Skin epidermis (tissue), 12 donors: ENCODE measurements around the gene SLC29A1.

Experiments
- H3K27ac ChIP-seq, 21 experiments: fragments of 200-600 bp; sonication (generic) in 11 of 21; one replicate each; pipeline ENCODE4 v1.5.0; 2020; ENCODE audit warnings: mild to moderate bottlenecking in 3 of 21, inconsistent platforms in 2 of 21, moderate library complexity in 2 of 21
- H3K4me3 ChIP-seq, 7 experiments: fragments of 200-600 bp; sonication (generic) in 2 of 7; one replicate each; pipeline ENCODE4 v1.5.0; 2020; ENCODE audit warnings: inconsistent platforms in 2 of 7, mild to moderate bottlenecking in 2 of 7, moderate library complexity in 1 of 7

The SLC29A1 gene

GRCh38 chr6:44260451-44261297, 37.3 kb downstream of the SLC29A1 start:
- Histone ChIP-seq H3K27ac (peak overlapping the region in 1 of 21 experiments; percentile 9), H3K4me3 (no peak overlapping the region)

DNA sequence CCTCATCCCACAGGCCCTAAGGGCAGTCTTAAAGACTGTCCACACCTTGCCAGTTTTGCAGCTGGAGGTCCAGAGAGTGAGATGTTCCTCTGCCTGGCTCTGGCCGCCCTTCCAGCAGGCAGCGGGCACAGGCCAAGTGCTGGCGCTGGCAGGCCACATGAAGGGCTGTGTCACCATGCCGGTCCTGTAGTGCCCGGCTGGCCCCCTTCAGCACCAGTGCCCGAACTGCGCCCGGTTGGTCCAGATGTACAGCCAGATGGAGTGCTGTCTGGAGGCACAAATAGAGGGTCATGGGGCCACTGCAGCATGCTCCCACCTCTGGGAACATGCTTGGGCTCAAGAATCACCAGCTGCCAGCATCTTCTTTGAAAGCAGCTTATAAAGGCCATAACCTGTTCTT, 38.2 kb downstream of the SLC29A1 start:
- H3K4me3 ChIP-seq: no peak overlapping the region
- H3K27ac ChIP-seq: peak overlapping the region in 2 of 21 experiments; percentile 89 to 97

DNA sequence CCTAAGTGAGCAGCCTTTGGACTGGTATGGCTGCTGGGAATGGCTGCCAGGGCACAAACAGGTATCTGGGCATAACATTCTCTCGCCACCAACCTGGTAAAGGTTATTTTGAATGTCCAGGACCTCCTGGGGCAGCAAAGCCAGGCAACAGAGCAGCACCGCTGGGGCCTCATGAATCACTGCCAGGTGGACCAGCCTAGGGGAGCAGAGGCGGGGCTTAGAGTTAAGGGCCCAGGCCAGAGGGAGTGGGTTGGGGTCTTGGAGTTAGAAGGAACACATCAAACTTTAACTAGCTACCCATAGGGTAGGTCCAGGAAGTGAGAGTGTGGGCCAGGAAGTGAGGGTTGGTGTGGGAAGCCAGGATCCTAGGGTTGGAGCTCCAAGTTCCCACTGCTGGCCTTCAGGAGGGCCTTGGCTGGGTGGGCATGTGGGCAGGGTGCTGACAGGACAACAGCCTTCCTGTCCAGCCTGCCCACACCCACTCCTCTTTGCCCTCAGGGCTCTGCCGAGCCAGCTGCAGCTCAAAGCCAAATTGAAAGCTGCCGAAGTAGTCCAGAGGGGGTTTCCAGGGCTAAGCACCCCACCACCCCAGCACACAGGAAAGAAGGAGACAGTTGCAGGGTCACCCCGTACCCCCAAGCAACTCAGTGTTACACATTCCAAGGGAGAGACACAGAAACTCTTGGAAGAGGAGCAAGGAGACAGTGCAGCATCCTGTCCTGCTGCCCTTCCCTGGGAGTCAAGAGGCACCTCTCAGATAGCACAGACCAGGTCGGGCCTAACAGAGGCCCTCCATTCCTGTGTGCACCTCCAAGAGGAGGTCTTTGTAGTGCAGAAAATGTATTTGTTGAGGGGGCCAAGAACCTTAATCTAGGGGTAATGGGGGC, 39.3 kb downstream of the SLC29A1 start:
- peak overlapping the region; percentile 20 to 97 (median 76) for H3K4me3 ChIP-seq
- peak overlapping the region in 20 of 21 experiments; percentile 23 to 97 (median 86) for H3K27ac ChIP-seq

GRCh38 chr6:44263354-44264100, 40.1 kb downstream of the SLC29A1 start:
- peak overlapping the region; percentile 60 to 97 (median 92) for H3K4me3 ChIP-seq
- H3K27ac ChIP-seq: peak overlapping the region in 20 of 21 experiments; percentile 26 to 97 (median 86)

GRCh38 chr6:44264154-44265006, 41.0 kb downstream of the SLC29A1 start:
- Histone ChIP-seq H3K27ac (peak overlapping the region in 19 of 21 experiments; percentile 71 to 97 (median 88)), H3K4me3 (peak overlapping the region; percentile 60 to 97 (median 92))

- peak within 1 kb of the TSS; percentile 60 to 97 (median 92) for H3K4me3 ChIP-seq
- H3K27ac ChIP-seq: peak within 1 kb of the TSS; percentile 31 to 97 (median 87)
Observed at GRCh38 chr6:44265007-44265721, 41.8 kb downstream of the SLC29A1 start, which contains the start of gene NFKBIE. Gene NFKBIE, minus strand, starts transcription at chr6:44265551. Its CDS starts 205 bp downstream, at chr6:44265346.

- Histone ChIP-seq H3K27ac (peak overlapping the region in 12 of 21 experiments; percentile 55 to 97 (median 88)), H3K4me3 (peak overlapping the region; percentile 60 to 97 (median 92))
Observed at GRCh38 chr6:44265722-44266233, 42.4 kb downstream of the SLC29A1 start.

DNA sequence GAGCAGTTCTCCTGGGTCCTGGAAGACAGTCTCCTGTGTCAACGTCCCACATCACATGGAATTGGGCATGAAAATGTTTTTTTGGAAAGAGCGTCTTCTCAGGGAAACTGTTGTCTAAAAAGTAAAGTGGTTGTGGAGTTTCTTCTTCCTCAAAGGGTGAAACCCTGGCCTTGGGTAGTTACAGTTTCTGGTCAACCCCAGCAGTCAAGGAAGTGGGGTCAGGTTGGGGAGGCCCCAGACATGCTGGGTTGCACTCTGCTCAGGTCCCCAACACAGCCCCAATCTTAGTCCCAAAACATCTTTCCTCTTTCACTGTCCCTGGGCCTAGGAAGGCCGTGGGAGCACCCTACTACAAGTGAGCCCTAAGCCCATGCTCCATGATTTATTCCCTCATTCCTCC, 43.0 kb downstream of the SLC29A1 start:
- no peak overlapping the region for H3K4me3 ChIP-seq
- H3K27ac ChIP-seq: peak overlapping the region in 1 of 21 experiments; percentile 64

- Histone ChIP-seq H3K27ac (no peak overlapping the region), H3K4me3 (no peak overlapping the region)
Observed at GRCh38 chr6:44267252-44267651, 43.9 kb downstream of the SLC29A1 start.

- Histone ChIP-seq H3K27ac (no peak overlapping the region), H3K4me3 (no peak overlapping the region)
Observed at GRCh38 chr6:44268095-44268628, 44.8 kb downstream of the SLC29A1 start.

DNA sequence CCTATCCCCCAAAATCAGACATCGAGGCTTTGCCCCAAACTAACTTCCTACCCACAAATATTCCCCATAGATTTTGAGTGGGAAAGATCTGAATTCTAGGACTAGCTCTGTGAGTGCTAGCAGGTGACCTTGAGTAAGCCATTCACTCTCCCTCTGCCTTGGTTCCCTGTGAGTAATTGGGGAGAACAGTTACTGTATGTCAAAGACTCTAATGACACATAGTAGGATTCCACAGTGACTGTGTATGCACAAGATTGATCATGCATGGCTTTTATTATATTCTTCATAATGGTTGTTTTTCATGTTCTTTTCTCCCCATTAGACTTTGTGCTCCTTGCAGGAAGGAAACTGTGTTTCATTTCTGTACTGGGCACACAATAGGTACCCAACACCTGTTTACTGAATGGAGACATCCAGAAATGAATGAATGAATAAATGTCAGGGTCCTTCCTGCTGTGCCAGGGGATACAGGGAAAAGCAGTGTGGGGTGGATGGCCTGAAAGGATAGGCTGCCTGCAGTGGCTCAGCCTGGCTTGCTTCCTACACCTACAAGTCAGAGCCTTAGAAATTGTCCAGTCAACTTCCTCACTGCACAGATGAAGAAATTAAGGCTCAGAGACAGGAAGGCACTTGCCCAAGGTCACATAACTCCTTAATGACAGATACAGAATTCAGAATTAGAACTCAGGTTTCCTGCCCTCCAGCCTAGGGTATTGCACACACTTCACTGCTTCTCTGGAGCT, 46.0 kb downstream of the SLC29A1 start:
- H3K4me3 ChIP-seq: no peak overlapping the region
- no peak overlapping the region for H3K27ac ChIP-seq

GRCh38 chr6:44269921-44270525, 46.6 kb downstream of the SLC29A1 start, which contains the start of gene TMEM151B:
Gene TMEM151B, plus strand, starts transcription at chr6:44270450. Its CDS starts 293 bp downstream, at chr6:44270743.
- H3K4me3 ChIP-seq: peak within 1 kb of the TSS in 5 of 7 experiments; percentile 17 to 44 (median 25)
- H3K27ac ChIP-seq: no peak within 1 kb of the TSS

DNA sequence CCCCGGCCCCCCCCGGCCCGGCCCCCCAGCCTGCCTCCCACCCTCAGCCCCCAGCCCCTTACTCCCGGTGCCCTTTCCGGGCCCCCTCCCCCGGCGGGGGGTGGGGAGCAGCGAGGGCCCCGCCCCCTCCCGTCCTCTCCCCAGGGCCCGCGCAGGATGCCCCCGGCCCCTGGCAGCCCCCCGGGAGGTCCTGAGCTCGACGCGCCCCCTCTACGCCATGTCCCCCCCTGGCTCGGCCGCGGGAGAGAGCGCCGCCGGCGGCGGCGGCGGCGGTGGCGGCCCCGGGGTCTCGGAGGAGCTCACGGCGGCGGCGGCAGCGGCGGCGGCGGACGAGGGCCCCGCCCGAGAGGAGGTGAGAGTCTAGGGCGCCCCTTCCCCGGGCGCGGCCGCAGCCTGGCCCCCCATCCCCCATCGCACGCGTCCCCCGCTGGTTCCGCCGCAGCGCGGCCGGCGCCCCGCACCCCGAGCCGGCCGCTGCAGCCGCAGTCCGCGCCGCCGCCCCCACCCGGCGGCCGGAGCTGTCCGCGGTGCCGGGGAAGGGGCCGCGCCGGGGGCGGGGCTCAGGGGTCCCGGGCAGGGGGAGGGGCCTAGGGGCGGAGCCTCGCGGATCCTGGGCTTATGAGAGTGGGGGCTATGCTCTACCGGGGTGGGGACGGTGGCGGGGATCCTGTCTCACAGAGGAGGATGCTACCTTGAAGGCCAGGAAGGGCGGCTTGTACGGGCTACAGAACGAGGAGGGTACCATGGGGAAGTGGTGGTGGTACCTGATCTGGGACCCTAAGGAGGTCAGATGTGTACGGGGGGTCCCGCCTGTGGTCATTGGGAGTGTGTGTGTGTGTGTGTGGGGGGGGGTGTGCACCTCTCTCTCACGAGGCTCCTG, 47.4 kb downstream of the SLC29A1 start:
- H3K27ac ChIP-seq: no peak overlapping the region
- peak overlapping the region in 5 of 7 experiments; percentile 17 to 44 (median 25) for H3K4me3 ChIP-seq

DNA sequence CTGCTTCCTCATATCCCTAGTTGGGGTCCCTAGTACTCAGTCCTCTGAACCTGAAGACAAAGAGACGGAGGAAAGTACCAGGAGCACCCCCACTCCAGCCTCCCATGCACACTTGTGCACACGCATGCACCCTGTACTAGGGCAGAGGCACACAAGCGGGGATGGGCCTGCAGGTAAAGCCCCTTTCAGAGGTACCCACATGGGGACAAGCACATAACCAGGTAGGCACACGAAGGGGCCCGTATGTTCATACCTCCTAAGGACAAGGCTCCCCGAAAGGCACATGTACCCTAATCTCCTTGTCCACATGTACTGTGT, 48.0 kb downstream of the SLC29A1 start:
- no peak overlapping the region for H3K27ac ChIP-seq
- H3K4me3 ChIP-seq: no peak overlapping the region

GRCh38 chr6:44271914-44272313, 48.5 kb downstream of the SLC29A1 start:
- Histone ChIP-seq H3K4me3 (no peak overlapping the region), H3K27ac (no peak overlapping the region)
